Measurements from ENCODE around the gene BEGAIN.

Gene BEGAIN

GRCh38 chr14:100553471-100553870 lies 33.7 kb downstream of the BEGAIN start:
- ChIA-PET CTCF (no interaction called here), POLR2A (no interaction called here)
- no peak for TF ChIP-seq CTCF (IDR thresholded peaks at IDR 0.05; ENCODE audit: control extremely low read depth, extremely low read depth, low read depth, missing control alignments)
- DNase-seq (ENCODE audit: extremely low spot score): no peak

DNA sequence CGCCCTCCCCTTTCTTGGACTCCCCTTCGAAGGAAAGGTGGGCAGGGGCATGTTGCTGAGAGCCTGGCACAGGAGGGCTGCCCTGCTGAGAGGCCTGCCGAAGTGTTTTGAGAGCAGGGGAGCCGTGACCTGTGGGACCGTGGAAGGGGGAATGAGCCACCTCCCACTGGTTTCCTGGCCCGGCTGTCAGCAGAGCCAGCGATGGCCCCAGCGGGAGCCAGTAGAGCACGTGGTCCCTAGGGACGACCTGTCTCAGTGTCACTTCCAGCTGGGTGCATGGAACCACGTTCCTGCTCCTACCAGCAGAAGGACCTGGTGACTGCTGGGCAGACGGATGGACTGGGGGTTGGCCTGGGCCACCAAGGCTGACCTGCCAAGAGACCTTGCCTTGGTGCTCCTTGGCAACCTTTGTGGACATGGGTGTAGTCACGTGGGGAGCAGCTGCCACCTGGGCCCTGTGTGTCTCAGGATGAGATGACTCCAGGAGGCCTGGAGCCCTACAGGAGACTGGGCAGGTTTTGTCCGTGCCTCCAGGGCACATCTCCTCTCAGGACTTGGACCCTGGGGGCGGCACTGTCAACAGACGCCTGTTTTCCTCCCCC lies 34.6 kb downstream of the BEGAIN start:
- CTCF ChIA-PET: no interaction called here

DNA sequence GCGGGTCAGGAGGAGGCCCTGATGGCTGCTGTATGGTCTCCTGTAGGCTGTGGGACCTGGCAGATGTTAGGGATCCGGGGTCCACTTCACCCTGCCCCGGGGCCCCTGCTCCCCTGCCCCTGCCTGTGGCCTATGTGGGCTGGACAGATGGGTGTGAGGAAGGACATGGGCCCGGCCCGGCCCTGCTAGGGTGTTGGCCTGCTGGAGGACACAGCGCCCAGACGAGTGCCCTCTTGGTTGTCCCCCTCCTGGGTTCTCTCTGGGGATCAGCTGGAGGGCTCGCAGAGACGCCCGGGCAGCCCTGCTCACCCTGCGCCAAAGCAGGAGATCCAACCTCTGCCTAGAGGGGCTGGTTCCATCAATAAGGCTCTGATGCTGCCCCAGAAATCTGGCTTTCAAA lies 36.2 kb downstream of the BEGAIN start:
- POLR2A ChIA-PET: no interaction called here
- DNase-seq (ENCODE audit: extremely low spot score): no peak
- CTCF ChIA-PET: no interaction called here
- no peak for TF ChIP-seq CTCF (IDR thresholded peaks at IDR 0.05; ENCODE audit: control extremely low read depth, extremely low read depth, low read depth, missing control alignments)

More for the DNA sequence above, 34.6 kb downstream of the BEGAIN start:
- no peak for TF ChIP-seq CTCF (IDR thresholded peaks at IDR 0.05; ENCODE audit: control extremely low read depth, extremely low read depth, low read depth, missing control alignments)
- no peak for DNase-seq (ENCODE audit: extremely low spot score)
- POLR2A ChIA-PET: no interaction called here

GRCh38 chr14:100549834-100550625 lies 37.2 kb downstream of the BEGAIN start:
- no peak for DNase-seq (ENCODE audit: extremely low spot score)
- ChIA-PET CTCF (interaction anchor here (1.2 kb wide), 1 partner anchor 31 kb away, joined by 3 read pairs; no protein-coding TSS in a partner anchor), POLR2A (no interaction called here)
- no peak for TF ChIP-seq CTCF (IDR thresholded peaks at IDR 0.05; ENCODE audit: control extremely low read depth, extremely low read depth, low read depth, missing control alignments)

GRCh38 chr14:100548939-100549338 lies 38.3 kb downstream of the BEGAIN start:
- ChIA-PET POLR2A (no interaction called here), CTCF (no interaction called here)
- TF ChIP-seq CTCF (IDR thresholded peaks at IDR 0.05; ENCODE audit: control extremely low read depth, extremely low read depth, low read depth, missing control alignments): no peak
- no peak for DNase-seq (ENCODE audit: extremely low spot score)

- TF ChIP-seq CTCF (IDR thresholded peaks at IDR 0.05; ENCODE audit: control extremely low read depth, extremely low read depth, low read depth, missing control alignments): no peak
- DNase-seq (ENCODE audit: extremely low spot score): no peak
- POLR2A ChIA-PET: no interaction called here
- CTCF ChIA-PET: no interaction called here
Measured at GRCh38 chr14:100548295-100548655, 38.9 kb downstream of the BEGAIN start.
